PC-9 (cell line): ENCODE data around the gene PCNX3. TPM values are rescaled to one million over a fixed set of nuclear protein-coding genes. Genes with fewer than 3 reads are reported as not detected.

ENCODE experiments used
- BruUV-seq: library from RNA; stranded (reverse); fragments of 400-500 nt; replicated peaks from 2 replicates; lab custom pipeline; 2021; lab: Mats Ljungman, UMichigan
- CTCF ChIA-PET: fragments of 300-600 bp; sonication (Branson Sonifier 250); formaldehyde crosslinking; loops from one replicate; lab custom pipeline; 2022; ENCODE audit warnings: antibody characterized with exemption; lab: Charles Lee
- POLR2A ChIA-PET: fragments of 300-600 bp; sonication (Branson Sonifier 250); formaldehyde crosslinking; loops from one replicate; lab custom pipeline; 2022; ENCODE audit warnings: antibody characterized with exemption; ENCODE audit not compliant: unreplicated experiment; lab: Charles Lee
- DNase-seq, 2 experiments: peaks; one replicate each; pipeline versions ENCODE4 v3.0.0 to v3.0.0-alpha.2; 2015 to 2022; ENCODE audit warnings: mixed read lengths in 1 of 2
- H2AFZ ChIP-seq: fragments of 200-600 bp; sonication (generic); 2 replicates; pipeline ENCODE4 v1.8.1; 2017; ENCODE audit warnings: antibody characterized with exemption
- H3F3A ChIP-seq: fragments of 200-600 bp; sonication (generic); 2 replicates; pipeline ENCODE4 v1.8.1; 2017; ENCODE audit warnings: antibody characterized with exemption, mild to moderate bottlenecking, low read depth; ENCODE audit not compliant: insufficient read depth
- H3K27ac ChIP-seq: fragments of 200-600 bp; sonication (generic); 2 replicates; pipeline ENCODE4 v1.6.1; 2016; ENCODE audit warnings: mixed run types
- H3K27me3 ChIP-seq: fragments of 200-600 bp; sonication (generic); 2 replicates; pipeline ENCODE4 v1.6.1; 2016; ENCODE audit warnings: low read depth, mixed run types; ENCODE audit not compliant: insufficient read depth
- H3K36me3 ChIP-seq: fragments of 200-600 bp; sonication (generic); 2 replicates; pipeline ENCODE4 v1.6.1; 2016; ENCODE audit warnings: low read depth, mixed run types
- H3K4me1 ChIP-seq: fragments of 200-600 bp; sonication (generic); replicated peaks from 2 replicates; pipeline ENCODE4 v1.6.1; 2016; ENCODE audit warnings: mixed run types; ENCODE audit not compliant: insufficient read depth
- H3K4me2 ChIP-seq: fragments of 200-600 bp; sonication (generic); 2 replicates; pipeline ENCODE4 v1.6.1; 2017; ENCODE audit warnings: mixed run types
- H3K4me3 ChIP-seq: fragments of 200-600 bp; sonication (generic); 2 replicates; pipeline ENCODE4 v1.6.1; 2016; ENCODE audit warnings: mixed run types
- H3K79me2 ChIP-seq: fragments of 200-600 bp; sonication (generic); 2 replicates; pipeline ENCODE4 v1.6.1; 2017; ENCODE audit warnings: low read depth, mixed run types
- H3K9me2 ChIP-seq: fragments of 200-600 bp; sonication (generic); 2 replicates; pipeline ENCODE4 v1.8.1; 2017; ENCODE audit warnings: mild to moderate bottlenecking; ENCODE audit not compliant: insufficient read depth
- H3K9me3 ChIP-seq: fragments of 200-600 bp; sonication (generic); 2 replicates; pipeline ENCODE4 v1.8.1; 2016; ENCODE audit warnings: low read depth; ENCODE audit not compliant: insufficient read depth
- H4K20me1 ChIP-seq: fragments of 200-600 bp; sonication (generic); 2 replicates; pipeline ENCODE4 v1.8.1; 2017; ENCODE audit not compliant: insufficient read depth
- CTCF ChIP-seq: fragments of 200-600 bp; sonication (generic); conservative IDR thresholded peaks from 2 replicates; pipeline ENCODE4 v1.6.1; 2017; ENCODE audit warnings: mixed run types, antibody characterized with exemption, mild to moderate bottlenecking, moderate library complexity
- EZH2 ChIP-seq: fragments of 200-600 bp; sonication (generic); IDR thresholded peaks from 2 replicates; pipeline ENCODE4 v1.8.0; 2017; ENCODE audit warnings: antibody characterized with exemption, low read depth
- intact Hi-C: fragments of 100-400 bp; cut with micrococcal nuclease; formaldehyde crosslinking; loops from one replicate; pipeline ENCODE4 v1.10.0; 2022; ENCODE audit not compliant: unreplicated experiment
- total RNA-seq: library from RNA; stranded (reverse); gene quantifications from 2 replicates; pipeline ENCODE4 v1.2.3, GENCODE V29; 2021

PCNX3 gene
- total RNA-seq, 1 experiment from 2014 or later, result 76.9 TPM

GRCh38 chr11:65583589-65583988 lies 32.0 kb upstream of the PCNX3 start:
- no peaks in the 10 kb centered on the region; the same call in 1 of the 2 replicates for H3K36me3 ChIP-seq
- H3K4me1 ChIP-seq, result no peaks in the 10 kb centered on the region
- H3K4me3 ChIP-seq, result no peak overlapping the region
- intact Hi-C loops, result no loop called here
- ChIA-PET CTCF (no interaction called here), POLR2A (interaction anchor here (0.6 to 0.8 kb wide), 2 partner anchors 12 to 29 kb away, joined by 8 to 10 read pairs; partner anchors contain the start of gene KCNK7)
- H3K4me2 ChIP-seq, result no peak overlapping the region
- no peaks in the 10 kb centered on the region for H3K27me3 ChIP-seq
- no peak for DNase-seq
- H2AFZ ChIP-seq, result no peak overlapping the region
- H3K27ac ChIP-seq, result no peak overlapping the region
- peaks cover 20% of the 10 kb centered on the region; the same call in 1 of the 2 replicates for H3F3A ChIP-seq
- TF ChIP-seq EZH2, result no peak
- TF ChIP-seq CTCF, result no peak
- H4K20me1 ChIP-seq, result peaks cover 2% of the 10 kb centered on the region; the same call in 1 of the 2 replicates
- no TSS peak for BruUV-seq
- H3K9me3 ChIP-seq, result no peaks in the 10 kb centered on the region
- no peaks in the 10 kb centered on the region for H3K9me2 ChIP-seq
- peaks cover 4% of the 10 kb centered on the region; the same call in 1 of the 2 replicates for H3K79me2 ChIP-seq

DNA sequence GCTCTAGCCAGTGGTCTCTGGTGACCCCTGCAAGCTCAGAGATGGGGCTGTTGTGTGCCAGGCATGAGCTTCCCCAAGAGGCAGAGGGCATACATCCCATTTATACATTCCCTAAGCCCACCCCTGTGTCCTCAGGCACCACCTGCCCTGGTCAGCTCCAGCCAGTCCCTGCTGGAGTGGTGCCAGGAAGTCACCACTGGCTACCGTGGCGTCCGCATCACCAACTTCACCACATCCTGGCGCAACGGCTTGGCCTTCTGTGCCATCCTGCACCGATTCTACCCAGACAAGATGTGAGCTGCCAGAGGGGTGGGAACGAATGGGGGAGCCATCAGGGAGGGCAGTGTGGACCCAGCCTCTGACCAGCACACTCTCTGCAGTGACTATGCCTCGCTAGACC lies 31.5 kb upstream of the PCNX3 start:
- no peak for TF ChIP-seq CTCF
- no peak for TF ChIP-seq EZH2
- Histone ChIP-seq H4K20me1 (no peaks in the 10 kb centered on the region), H3K9me3 (no peaks in the 10 kb centered on the region), H3K79me2 (no peaks in the 10 kb centered on the region), H3K4me3 (no peak overlapping the region), H3K9me2 (no peaks in the 10 kb centered on the region), H3K36me3 (no peaks in the 10 kb centered on the region; the same call in 1 of the 2 replicates), H3K27ac (no peak overlapping the region), H3F3A (peaks cover 25% of the 10 kb centered on the region; the same call in 1 of the 2 replicates), H3K27me3 (no peaks in the 10 kb centered on the region), H3K4me2 (no peak overlapping the region), H3K4me1 (no peaks in the 10 kb centered on the region), H2AFZ (no peak overlapping the region)
- intact Hi-C loops, result no loop called here
- ChIA-PET CTCF (no interaction called here), POLR2A (interaction anchor here (0.6 to 0.8 kb wide), 2 partner anchors 11 to 29 kb away, joined by 8 to 10 read pairs; partner anchors contain the start of gene KCNK7)
- DNase-seq, result no peak
- no TSS peak for BruUV-seq

DNA sequence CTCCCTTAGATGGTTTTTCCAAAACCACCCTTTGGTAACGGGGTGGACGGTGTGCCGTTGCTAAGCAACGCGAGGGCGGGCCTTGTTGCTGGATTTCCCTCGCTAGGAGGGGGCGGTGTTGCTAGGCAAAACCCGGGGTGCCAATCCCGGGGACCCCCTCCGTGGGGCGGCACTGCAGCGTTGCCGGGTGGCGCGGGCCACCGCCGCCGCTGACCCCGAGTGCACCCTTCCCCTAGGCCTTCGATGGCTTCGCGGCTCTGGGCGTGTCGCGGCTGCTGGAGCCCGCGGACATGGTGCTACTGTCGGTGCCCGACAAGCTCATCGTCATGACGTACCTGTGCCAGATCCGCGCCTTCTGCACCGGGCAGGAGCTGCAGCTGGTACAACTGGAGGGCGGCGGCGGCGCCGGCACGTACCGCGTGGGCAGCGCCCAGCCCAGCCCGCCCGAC lies 30.8 kb upstream of the PCNX3 start:
- no peaks in the 10 kb centered on the region for H4K20me1 ChIP-seq
- no peaks in the 10 kb centered on the region for H3K36me3 ChIP-seq
- H3K79me2 ChIP-seq, result no peaks in the 10 kb centered on the region
- no peaks in the 10 kb centered on the region for H3K4me1 ChIP-seq
- H3F3A ChIP-seq, result peaks cover 28% of the 10 kb centered on the region; the same call in 1 of the 2 replicates
- no peak overlapping the region for H3K4me2 ChIP-seq
- CTCF ChIA-PET, result no interaction called here
- no peaks in the 10 kb centered on the region for H3K9me2 ChIP-seq
- H3K27me3 ChIP-seq, result no peaks in the 10 kb centered on the region
- POLR2A ChIA-PET, result no interaction called here
- H3K27ac ChIP-seq, result no peak overlapping the region
- H2AFZ ChIP-seq, result no peak overlapping the region
- intact Hi-C loops, result no loop called here
- H3K9me3 ChIP-seq, result no peaks in the 10 kb centered on the region
- no peak overlapping the region for H3K4me3 ChIP-seq
- TF ChIP-seq CTCF, result no peak
- TF ChIP-seq EZH2, result no peak
- no TSS peak for BruUV-seq
- DNase-seq, result no peak
